Urinary bladder (tissue), 4 donors: ENCODE measurements around the gene TMEM139. TPM values are rescaled to one million over a fixed set of nuclear protein-coding genes. Genes with fewer than 3 reads are reported as not detected.
A peak's percentile ranks its signal among the peaks of the same experiment; 100 is the strongest.

Source experiments
- DNase-seq: peaks from one replicate; pipeline ENCODE4 v3.0.0-alpha.2; 2015; ENCODE audit errors: extremely low spot score
- H3K27ac ChIP-seq: one replicate; pipeline ENCODE4 v1.5.1; 2013; ENCODE audit warnings: low read depth, mild to moderate bottlenecking, moderate library complexity
- H3K36me3 ChIP-seq: one replicate; pipeline ENCODE4 v1.6.1; 2013; ENCODE audit warnings: mild to moderate bottlenecking, moderate library complexity; ENCODE audit not compliant: insufficient read depth
- H3K4me1 ChIP-seq: one replicate; pipeline ENCODE4 v1.6.1; 2013; ENCODE audit warnings: mild to moderate bottlenecking, moderate library complexity; ENCODE audit not compliant: insufficient read depth
- H3K4me3 ChIP-seq: one replicate; pipeline ENCODE4 v1.5.1; 2013; ENCODE audit warnings: low read depth, low read length
- WGBS: extraction: QIAGEN DNeasy Blood & Tissue Kit; methylation state at CpG from one replicate; pipeline ENCODE4 v1.1.7; 2013; 5-methylcytosine and 5-hydroxymethylcytosine counted together
- polyA plus RNA-seq: library from polyadenylated mRNA; stranded (reverse); fragments of 200-250 nt; gene quantifications from one replicate; pipeline ENCODE4 v1.2.3, GENCODE V29; 2013
- total RNA-seq: library from RNA; depleted of rRNA; stranded (reverse); fragments of >200 nt; gene quantifications from one replicate; pipeline ENCODE4 v1.2.3, GENCODE V29; 2014
- donor health status: healthy with polysubstance abuse.
- donor health status: healthy.

TMEM139 gene
- 2.1 TPM for total RNA-seq
- polyA plus RNA-seq: 1.2 TPM

DNA sequence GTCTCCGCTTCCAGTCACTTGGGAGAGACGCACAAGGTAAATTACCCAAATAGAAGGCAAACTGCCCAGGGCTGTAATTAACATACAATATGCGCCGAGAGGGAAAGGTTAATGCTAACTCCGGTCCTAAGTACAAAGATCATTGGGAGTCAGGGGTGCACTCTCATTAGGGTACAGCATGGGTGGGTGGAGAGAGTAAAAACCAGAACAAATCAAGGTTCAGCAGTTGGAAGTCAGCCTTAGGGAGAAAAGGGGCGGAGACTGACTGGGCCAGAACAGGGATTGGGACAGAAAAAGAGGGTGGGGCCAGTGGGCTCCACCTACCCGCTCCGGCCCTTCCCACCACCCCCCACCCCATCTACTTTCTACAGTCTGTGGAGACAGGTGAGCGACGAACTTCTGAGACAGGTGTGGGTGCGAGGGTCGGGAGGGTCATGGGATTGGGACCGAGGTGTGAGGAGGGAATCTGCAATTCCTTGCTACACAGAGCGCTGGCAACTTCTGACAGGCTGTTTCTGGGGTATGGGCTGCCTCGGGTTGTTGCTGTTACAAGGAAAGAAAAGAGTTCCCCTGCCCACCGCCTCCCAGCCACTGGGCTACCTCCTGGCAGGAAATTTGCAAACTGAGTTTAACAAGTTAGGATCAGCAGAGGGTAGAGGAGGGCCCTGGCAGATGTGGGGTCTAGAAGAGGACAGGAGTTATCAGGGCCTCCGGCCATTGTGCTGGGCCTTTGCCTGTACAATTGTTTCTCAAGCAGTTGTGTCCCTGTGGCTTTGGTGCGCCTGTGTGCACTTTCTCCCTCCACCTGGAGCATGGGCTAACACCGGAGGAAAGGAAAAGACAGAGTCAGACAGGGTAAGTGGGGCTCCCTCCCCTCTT lies at the start of gene TMEM139:
TSS of gene TMEM139 (plus strand) at position 368 of the 879 bp plus-strand sequence. CDS start 1,000 bp downstream, outside the sequence.
- Histone ChIP-seq H3K4me1 (peaks cover 3% of the 10 kb centered on the region), H3K36me3 (no peaks in the 10 kb centered on the region), H3K4me3 (no peak within 1 kb of the TSS), H3K27ac (no peak within 1 kb of the TSS)
- no peak for DNase-seq
- WGBS: 62% methylated on average over 19 of the region's 19 CpGs

DNA sequence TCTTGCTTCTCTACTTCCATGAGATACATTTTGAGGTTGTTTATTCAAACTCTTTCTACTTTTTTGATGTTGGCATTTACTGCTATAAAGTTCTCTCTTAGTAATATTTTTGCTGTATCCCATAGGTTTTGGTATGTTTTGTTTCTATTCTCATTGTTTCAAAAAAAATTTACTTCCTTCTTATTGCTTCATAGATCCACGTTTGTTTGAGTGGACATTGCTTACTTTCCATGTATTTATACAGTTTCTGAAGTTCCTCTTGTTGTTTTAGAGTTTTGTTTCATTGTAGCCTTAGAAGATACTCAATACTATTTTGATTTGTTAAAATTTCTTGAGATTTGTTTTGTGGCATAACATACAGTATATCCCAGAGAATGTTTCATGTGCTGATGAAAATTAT lies 49.2 kb upstream of the TMEM139 start:
- Histone ChIP-seq H3K27ac (no peak overlapping the region), H3K36me3 (no peaks in the 10 kb centered on the region), H3K4me1 (no peaks in the 10 kb centered on the region), H3K4me3 (no peak overlapping the region)
- 32% methylated on average over 1 of the region's 1 CpG for WGBS
- no peak for DNase-seq

DNA sequence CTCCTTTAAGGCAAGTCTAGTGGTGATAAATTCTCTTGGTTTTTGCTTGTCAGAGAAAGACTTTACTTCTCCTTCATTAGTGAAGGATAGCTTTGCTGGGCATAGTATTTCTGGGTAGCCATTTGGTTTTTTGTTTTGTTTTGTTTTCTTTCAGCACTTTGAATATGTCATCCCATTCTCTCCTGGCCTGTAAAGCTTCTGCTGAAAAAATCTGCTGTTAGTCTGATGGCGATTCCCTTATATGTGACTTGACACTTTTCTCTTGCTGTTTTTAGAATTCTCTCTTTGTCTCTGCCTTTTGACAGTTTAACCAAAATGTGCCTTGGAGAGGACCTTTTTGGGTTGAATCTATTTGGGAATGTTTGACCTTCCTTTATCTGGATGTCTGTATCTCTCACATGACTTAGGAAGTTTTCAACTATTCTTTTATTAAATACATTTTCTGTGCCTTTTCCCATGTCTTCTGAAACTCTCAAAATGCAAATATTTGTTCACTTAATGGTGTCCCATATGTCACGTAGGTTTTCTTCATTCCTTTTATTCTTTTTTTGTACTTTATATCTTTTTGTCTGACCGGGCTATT lies 48.3 kb upstream of the TMEM139 start:
- Histone ChIP-seq H3K4me1 (no peaks in the 10 kb centered on the region), H3K27ac (no peak overlapping the region)
- 86% methylated on average over 3 of the region's 3 CpGs for WGBS

DNA sequence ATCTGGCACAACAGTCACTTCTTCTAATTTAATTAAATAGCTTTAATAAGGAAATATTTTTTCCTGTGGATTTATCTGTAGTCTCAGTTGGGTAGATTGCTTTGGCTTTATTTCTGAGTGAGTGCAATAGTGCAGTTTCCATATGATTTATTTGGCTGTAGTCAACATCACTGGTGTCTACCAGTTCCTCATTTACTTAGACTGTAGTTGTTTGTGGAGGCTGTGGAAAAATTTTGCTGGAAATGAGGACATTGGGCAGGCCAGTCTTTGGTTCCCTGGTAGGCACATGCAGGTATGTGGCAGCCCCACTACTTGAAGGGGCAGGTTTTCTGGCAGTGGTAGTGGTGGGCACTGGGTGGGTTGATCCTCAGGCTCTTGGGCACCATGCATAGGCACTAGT lies 47.4 kb upstream of the TMEM139 start:
- Histone ChIP-seq H3K4me3 (no peak overlapping the region), H3K36me3 (no peaks in the 10 kb centered on the region), H3K4me1 (no peaks in the 10 kb centered on the region), H3K27ac (no peak overlapping the region)
- no peak for DNase-seq

More for the DNA sequence above, 48.3 kb upstream of the TMEM139 start:
- DNase-seq: no peak
- Histone ChIP-seq H3K36me3 (no peaks in the 10 kb centered on the region), H3K4me3 (no peak overlapping the region)

DNA sequence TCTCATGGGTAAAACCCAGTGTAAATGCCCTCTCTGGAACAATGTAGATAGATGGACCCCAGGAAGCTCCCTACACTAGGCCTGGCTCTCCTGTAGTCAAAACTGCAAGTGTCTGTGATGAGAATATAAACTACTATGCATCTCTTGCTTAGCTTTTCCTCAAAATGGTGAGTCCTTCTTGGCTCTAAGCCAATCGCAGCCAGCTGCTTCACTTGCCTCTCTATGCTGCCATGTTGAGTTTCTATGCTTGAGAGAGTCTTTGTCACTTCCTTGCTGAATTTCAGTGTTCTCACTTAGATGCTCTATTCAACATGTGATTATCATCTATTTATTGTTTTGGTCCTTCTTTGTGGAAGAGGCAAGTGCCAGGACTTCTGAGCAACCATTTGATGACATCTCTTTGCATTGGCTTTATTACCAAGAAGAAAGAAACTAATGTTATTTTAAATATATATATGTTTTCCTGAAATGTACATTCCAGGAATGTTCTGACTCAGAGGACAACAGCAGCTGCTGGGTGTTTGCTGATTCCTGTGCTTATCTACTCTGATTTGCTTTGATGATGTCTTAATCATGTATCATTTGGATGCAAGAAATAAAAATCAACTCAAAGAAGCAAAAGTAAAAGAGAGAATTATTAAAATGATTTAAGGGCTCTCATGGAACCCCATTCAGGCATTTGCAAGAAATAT lies 46.3 kb upstream of the TMEM139 start:
- WGBS: 90% methylated on average over 1 of the region's 1 CpG
- no peaks in the 10 kb centered on the region for H3K4me1 ChIP-seq
- DNase-seq: no peak
- no peaks in the 10 kb centered on the region for H3K36me3 ChIP-seq
- no peak overlapping the region for H3K4me3 ChIP-seq
- no peak overlapping the region for H3K27ac ChIP-seq

DNA sequence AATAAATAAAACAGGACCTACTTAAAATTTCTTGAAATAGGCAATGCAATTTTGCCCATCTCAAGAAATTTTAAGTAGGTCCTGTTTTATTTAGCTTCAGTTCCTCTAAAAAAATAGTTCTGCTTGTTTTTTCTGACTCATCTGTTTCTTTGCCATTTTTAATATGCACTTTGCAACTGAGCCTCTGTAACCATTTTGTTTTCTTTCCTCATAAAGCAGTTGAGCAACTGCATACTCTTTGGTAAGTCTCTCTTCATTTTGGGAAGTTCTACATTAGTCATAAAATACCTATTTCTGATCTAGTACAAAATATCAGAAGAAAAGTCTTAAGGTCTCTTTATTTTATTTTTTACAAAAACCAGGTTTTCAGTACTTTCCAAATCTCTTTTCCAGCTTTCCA lies 44.9 kb upstream of the TMEM139 start:
- no peak for DNase-seq
- Histone ChIP-seq H3K27ac (no peak overlapping the region), H3K36me3 (no peaks in the 10 kb centered on the region), H3K4me1 (no peaks in the 10 kb centered on the region), H3K4me3 (no peak overlapping the region)

DNA sequence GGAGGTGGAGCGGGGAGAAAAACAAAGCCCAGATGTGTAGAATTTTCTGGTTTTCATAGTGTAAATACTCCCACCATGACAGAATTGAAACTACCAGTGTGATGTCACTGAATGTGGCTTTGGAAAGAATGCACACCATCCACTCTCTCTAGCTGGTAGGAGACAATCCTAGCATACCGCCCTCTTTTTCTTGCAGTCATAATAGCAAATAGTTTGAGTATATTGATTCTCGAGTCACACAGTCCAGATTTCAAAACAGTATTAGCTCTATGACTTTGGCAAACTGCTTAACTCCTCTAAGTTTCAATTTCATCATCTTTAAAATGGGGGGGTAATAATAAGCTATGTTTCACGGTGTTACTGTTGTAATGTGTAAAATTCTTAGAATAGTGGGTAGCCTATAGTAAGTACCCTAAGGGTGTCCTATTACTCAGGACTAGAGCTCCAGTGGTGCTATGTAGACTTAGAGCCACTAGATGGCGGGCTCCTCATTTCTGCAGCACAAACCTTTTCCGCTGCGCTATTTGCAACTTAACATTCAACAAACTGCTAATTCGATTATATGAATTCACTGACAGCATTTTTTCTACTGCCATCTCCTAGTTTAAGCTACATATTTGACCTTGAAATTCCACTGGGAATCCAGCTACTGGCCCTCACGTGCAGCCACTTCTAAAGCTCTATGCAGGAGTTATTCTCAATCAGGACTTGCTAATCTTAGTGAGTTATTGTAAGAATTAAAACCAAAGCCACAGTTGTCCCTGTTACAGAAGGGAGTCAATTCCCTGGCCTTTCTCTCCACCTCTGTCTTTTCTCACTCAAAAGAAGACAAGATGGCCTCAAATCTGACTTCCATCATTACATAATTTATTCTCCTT lies 44.2 kb upstream of the TMEM139 start:
- WGBS: 19% methylated on average over 9 of the region's 9 CpGs
- no peaks in the 10 kb centered on the region for H3K4me1 ChIP-seq
- H3K27ac ChIP-seq: no peak overlapping the region
- DNase-seq: peak; percentile 62
- no peak overlapping the region for H3K4me3 ChIP-seq
- no peaks in the 10 kb centered on the region for H3K36me3 ChIP-seq

DNA sequence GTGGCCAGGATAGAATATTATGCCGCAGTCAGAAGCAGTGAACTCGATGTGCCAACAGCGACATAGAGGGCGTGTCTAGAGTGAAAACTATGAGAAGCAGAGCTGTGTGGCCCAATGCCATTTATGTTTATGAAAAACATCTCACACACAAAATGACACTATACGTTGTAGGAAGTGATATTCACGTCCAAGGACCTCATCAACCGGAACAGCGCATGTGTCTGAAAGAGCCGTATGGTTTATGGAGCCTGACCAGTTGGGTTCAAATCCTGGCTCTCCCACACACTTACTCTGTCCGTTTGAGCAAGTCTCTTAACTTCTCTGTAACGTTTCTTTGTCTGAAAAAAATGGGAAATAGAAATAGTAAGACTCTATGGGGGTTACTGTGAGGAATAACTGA lies 42.5 kb upstream of the TMEM139 start:
- Histone ChIP-seq H3K27ac (no peak overlapping the region), H3K4me1 (no peaks in the 10 kb centered on the region), H3K36me3 (no peaks in the 10 kb centered on the region), H3K4me3 (no peak overlapping the region)
- DNase-seq: no peak
- WGBS: 86% methylated on average over 11 of the region's 11 CpGs

DNA sequence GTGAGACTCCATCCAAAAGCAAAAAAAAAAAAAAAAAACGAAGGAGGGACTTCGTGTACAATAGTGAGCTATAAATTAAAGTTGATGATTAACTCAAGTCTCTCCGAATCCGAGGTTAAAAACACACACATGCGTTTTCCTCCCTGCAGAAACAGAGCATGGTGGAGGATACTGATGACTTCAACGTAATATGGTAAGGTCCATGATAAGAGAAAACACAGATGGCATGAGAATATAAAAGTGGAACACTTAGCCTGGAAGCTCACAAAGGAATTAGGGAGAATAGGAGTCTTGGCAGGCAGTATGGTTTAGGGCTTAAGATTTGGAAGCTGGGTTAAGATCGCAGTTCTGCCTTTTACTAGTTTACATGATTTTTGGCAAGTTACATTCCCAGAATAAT lies 41.6 kb upstream of the TMEM139 start:
- H3K4me1 ChIP-seq: no peaks in the 10 kb centered on the region
- H3K27ac ChIP-seq: no peak overlapping the region
- DNase-seq: no peak
- WGBS: 18% methylated on average over 7 of the region's 7 CpGs
- H3K4me3 ChIP-seq: no peak overlapping the region
- no peaks in the 10 kb centered on the region for H3K36me3 ChIP-seq

DNA sequence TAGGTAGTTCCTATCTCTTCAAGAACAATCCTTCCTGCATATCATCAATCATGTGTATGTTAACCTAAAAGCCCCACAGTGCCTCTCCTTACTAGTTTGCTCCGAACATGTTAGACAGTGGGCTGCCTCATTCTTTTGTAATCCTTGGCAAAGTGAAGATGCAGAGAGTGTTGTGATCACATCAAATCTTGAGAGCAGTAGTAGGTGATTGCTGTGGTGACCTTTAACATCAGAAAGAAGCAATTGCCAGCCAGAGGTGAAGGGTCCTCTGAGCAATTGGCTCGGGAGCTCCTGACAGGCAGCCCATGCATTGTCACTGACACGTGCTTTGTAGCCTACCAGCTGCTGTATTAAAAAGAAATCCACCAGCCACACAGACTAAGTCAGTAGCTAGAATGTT lies 41.1 kb upstream of the TMEM139 start:
- Histone ChIP-seq H3K36me3 (no peaks in the 10 kb centered on the region), H3K4me3 (no peak overlapping the region), H3K27ac (no peak overlapping the region), H3K4me1 (no peaks in the 10 kb centered on the region)
- 26% methylated on average over 3 of the region's 3 CpGs for WGBS
- no peak for DNase-seq

DNA sequence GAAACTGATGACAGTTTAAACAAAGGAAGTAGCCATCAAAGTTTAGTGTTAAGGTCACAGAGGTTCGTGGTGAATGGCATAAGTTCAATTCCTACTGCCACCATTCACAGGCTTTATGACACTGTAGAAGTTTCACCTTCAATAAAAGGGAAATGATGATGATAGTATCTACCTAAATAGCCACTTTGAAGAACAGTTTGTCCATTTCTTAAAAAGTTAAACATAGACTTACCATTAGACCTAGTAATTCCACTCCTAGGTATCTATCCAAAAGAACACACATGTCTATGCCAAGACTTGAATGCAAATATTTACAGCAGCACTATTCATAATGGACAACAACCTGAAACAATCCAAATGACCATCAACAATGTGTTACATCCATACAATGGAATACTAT lies 40.4 kb upstream of the TMEM139 start:
- H3K27ac ChIP-seq: no peak overlapping the region
- 52% methylated on average over 1 of the region's 1 CpG for WGBS
- DNase-seq: no peak
- no peaks in the 10 kb centered on the region for H3K4me1 ChIP-seq
- no peaks in the 10 kb centered on the region for H3K36me3 ChIP-seq
- H3K4me3 ChIP-seq: no peak overlapping the region

DNA sequence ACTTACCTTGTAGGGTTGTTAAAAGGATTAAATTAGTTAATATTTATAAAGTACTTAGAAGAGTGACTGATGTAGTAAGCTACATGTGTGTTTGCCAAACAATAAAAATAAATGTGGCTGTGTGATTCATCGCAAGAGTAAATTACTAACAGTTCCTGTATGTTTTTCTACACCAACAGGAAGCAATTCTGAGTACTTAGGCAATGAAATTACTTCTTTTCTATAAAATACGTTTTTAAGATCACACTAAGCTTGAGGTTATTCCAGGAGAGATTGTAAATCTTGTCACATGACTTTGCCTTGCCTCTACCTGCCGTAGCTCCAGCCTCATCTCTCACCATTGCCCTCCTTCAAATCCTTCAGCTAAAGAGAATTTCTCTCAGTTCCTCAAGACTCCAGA lies 39.6 kb upstream of the TMEM139 start:
- H3K36me3 ChIP-seq: no peaks in the 10 kb centered on the region
- DNase-seq: no peak
- H3K27ac ChIP-seq: no peak overlapping the region
- no peak overlapping the region for H3K4me3 ChIP-seq
- WGBS: 51% methylated on average over 3 of the region's 3 CpGs
- no peaks in the 10 kb centered on the region for H3K4me1 ChIP-seq

DNA sequence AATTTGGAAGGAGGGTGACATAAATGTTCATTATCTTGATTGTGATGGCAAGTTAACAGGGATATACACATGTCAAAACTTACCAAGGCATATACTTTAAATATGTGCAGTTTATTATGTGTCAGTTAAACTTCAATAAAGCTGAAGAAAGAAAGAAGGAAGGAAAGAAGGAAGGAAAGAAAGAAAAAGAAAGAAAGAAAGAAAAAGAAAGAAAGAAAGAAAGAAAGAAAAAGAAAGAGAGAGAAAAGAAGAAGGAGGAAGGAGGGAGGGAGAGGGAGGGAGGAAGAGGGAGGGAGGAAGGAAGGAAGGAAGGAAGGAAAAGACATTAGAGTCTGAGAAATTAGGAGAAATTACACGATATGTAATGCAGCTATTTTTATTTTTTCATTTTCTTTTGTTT lies 37.4 kb upstream of the TMEM139 start:
- 67% methylated on average over 1 of the region's 1 CpG for WGBS
- Histone ChIP-seq H3K4me3 (no peak overlapping the region), H3K27ac (no peak overlapping the region), H3K4me1 (no peaks in the 10 kb centered on the region), H3K36me3 (no peaks in the 10 kb centered on the region)
- DNase-seq: no peak
